Endothelial cell of umbilical vein (primary cell): ENCODE data around the gene LITAFD. TPM values are rescaled to one million over a fixed set of nuclear protein-coding genes. Genes with fewer than 3 reads are reported as not detected.

ENCODE experiments used
- Bru-seq: library from RNA; stranded (reverse); fragments of 400-500 nt; gene quantifications from one replicate; lab custom pipeline; 2021; lab: Mats Ljungman, UMichigan
- BruChase-seq, 2 experiments: library from RNA; stranded (reverse); fragments of 400-500 nt; gene quantifications; one replicate each; lab custom pipeline; 2021; lab: Mats Ljungman, UMichigan
- BruUV-seq: library from RNA; stranded (reverse); fragments of 400-500 nt; replicated peaks from 2 replicates; lab custom pipeline; 2021; lab: Mats Ljungman, UMichigan
- CTCF ChIA-PET: fragments of 300-600, 350-600 bp; sonication (Branson Sonifier 250); formaldehyde crosslinking; loops from one replicate; lab custom pipeline; 2021; ENCODE audit warnings: antibody characterized with exemption, inconsistent platforms; lab: Charles Lee
- POLR2A ChIA-PET: fragments of 300-600, 350-600 bp; sonication (Branson Sonifier 250); formaldehyde crosslinking; loops from one replicate; lab custom pipeline; 2021; ENCODE audit warnings: antibody characterized with exemption, inconsistent platforms; lab: Charles Lee
- DNase-seq: peaks from one replicate; pipeline ENCODE4 v3.0.0-alpha.2; 2011; ENCODE audit warnings: low read depth, low spot score
- FAIRE-seq: peaks from 2 replicates; lab custom pipeline; 2011; peaks lifted over from hg19 to GRCh38; lab: Jason Lieb, UNC
- H2AFZ ChIP-seq: 2 replicates; pipeline ENCODE4 v1.6.0; 2012; ENCODE audit warnings: low read depth, low read length, control low read depth, inconsistent platforms
- H3K27ac ChIP-seq: 2 replicates; pipeline ENCODE4 v1.5.1; 2011; ENCODE audit warnings: low read depth, mild to moderate bottlenecking, control low read depth, low read length, moderate library complexity; ENCODE audit not compliant: insufficient read depth
- H3K27me3 ChIP-seq, 2 experiments: 2 replicates each; pipeline versions ENCODE4 v1.6.0 to v1.6.1; 2011; ENCODE audit warnings: low read length in 2 of 2, mixed read lengths in 1 of 2; ENCODE audit not compliant: control insufficient read depth in 2 of 2, insufficient read depth in 2 of 2
- H3K36me3 ChIP-seq, 2 experiments: 2 replicates in 1 of 2; 3 replicates in 1 of 2; pipeline ENCODE4 v1.5.1; 2011; ENCODE audit warnings: low read length in 2 of 2, mild to moderate bottlenecking in 1 of 2, moderate library complexity in 1 of 2; ENCODE audit not compliant: control insufficient read depth in 2 of 2, insufficient read depth in 2 of 2; ENCODE audit errors: extremely low read depth in 1 of 2
- H3K4me1 ChIP-seq: 3 replicates; pipeline ENCODE4 v1.5.1; 2011; ENCODE audit warnings: mild to moderate bottlenecking, low read length; ENCODE audit not compliant: control insufficient read depth, insufficient read depth; ENCODE audit errors: extremely low read depth
- H3K4me2 ChIP-seq: 2 replicates; pipeline ENCODE4 v1.6.1; 2011; ENCODE audit warnings: low read length, control low read depth, mixed read lengths; ENCODE audit not compliant: insufficient read depth
- H3K4me3 ChIP-seq, 3 experiments: fragments of 200-600 bp in 1 of 3; sonication (generic), shearing (Covaris generic) in 1 of 3; replicated peaks in 1 of 3; 2 replicates each; pipeline ENCODE4 v1.5.1; 2011 to 2016; ENCODE audit warnings: control low read depth in 3 of 3, low read length in 3 of 3, mild to moderate bottlenecking in 2 of 3, inconsistent platforms in 1 of 3, low read depth in 1 of 3, moderate library complexity in 1 of 3; ENCODE audit not compliant: insufficient read depth in 1 of 3
- H3K79me2 ChIP-seq: 2 replicates; pipeline ENCODE4 v1.6.0; 2012; ENCODE audit warnings: low read length, inconsistent platforms; ENCODE audit not compliant: control insufficient read depth, insufficient read depth
- H3K9ac ChIP-seq: replicated peaks from 2 replicates; pipeline ENCODE3; 2011; ENCODE audit warnings: low read length, control low read depth; ENCODE audit not compliant: insufficient read depth; ENCODE audit errors: extremely low read depth
- H3K9me1 ChIP-seq: replicated peaks from 3 replicates; pipeline ENCODE4 v1.6.0; 2011; ENCODE audit warnings: mild to moderate bottlenecking, low read length; ENCODE audit not compliant: control insufficient read depth, insufficient read depth; ENCODE audit errors: extremely low read depth
- H3K9me3 ChIP-seq: replicated peaks from 2 replicates; pipeline ENCODE4 v1.5.1; 2012; ENCODE audit warnings: low read length, inconsistent platforms; ENCODE audit not compliant: control insufficient read depth, insufficient read depth
- H4K20me1 ChIP-seq: replicated peaks from 2 replicates; pipeline ENCODE3; 2011; ENCODE audit warnings: mild to moderate bottlenecking, low read length; ENCODE audit not compliant: control insufficient read depth, insufficient read depth; ENCODE audit errors: extremely low read depth
- CTCF ChIP-seq, 2 donors: IDR thresholded peaks; 1 replicate in 1 of 2; 2 replicates in 1 of 2; pipeline ENCODE4 v1.5.1; 2011; ENCODE audit warnings: low read length in 2 of 2, mild to moderate bottlenecking in 2 of 2, moderate library complexity in 2 of 2, control low read depth in 1 of 2, inconsistent platforms in 1 of 2, low read depth in 1 of 2; ENCODE audit not compliant: insufficient read depth in 1 of 2; ENCODE audit errors: extremely low read depth in 1 of 2
- EZH2 ChIP-seq: IDR thresholded peaks from 2 replicates; pipeline ENCODE4 v1.6.1; 2012; ENCODE audit warnings: borderline replicate concordance, low read depth, mild to moderate bottlenecking, moderate library complexity, low read length, inconsistent platforms; ENCODE audit not compliant: severe bottlenecking
- FOS ChIP-seq: IDR thresholded peaks from 2 replicates; pipeline ENCODE4 v1.6.1; 2011; ENCODE audit warnings: mild to moderate bottlenecking, low read length, moderate library complexity, borderline replicate concordance; ENCODE audit not compliant: insufficient read depth
- GATA2 ChIP-seq: IDR thresholded peaks from 2 replicates; pipeline ENCODE4 v1.7.0; 2011; ENCODE audit warnings: low read depth, mild to moderate bottlenecking, moderate library complexity, mixed read lengths, low read length; ENCODE audit not compliant: insufficient read length, insufficient read depth
- JUN ChIP-seq: IDR thresholded peaks from 2 replicates; pipeline ENCODE4 v1.6.1; 2011; ENCODE audit warnings: borderline replicate concordance, low read depth; ENCODE audit not compliant: insufficient read length, insufficient read depth
- MAX ChIP-seq: IDR thresholded peaks from 2 replicates; pipeline ENCODE4 v1.6.1; 2011; ENCODE audit not compliant: insufficient read depth, insufficient read length
- MYC ChIP-seq: IDR thresholded peaks from one replicate; pipeline ENCODE4 v1.6.1; 2011; ENCODE audit warnings: mild to moderate bottlenecking, low read depth, low read length
- POLR2A ChIP-seq: IDR thresholded peaks from 2 replicates; pipeline ENCODE4 v1.6.1; 2012; ENCODE audit warnings: low read depth, mild to moderate bottlenecking, control low read depth, low read length
- POLR2AphosphoS5 ChIP-seq: IDR thresholded peaks from 2 replicates; pipeline ENCODE4 v1.6.1; 2012; ENCODE audit warnings: low read depth, mild to moderate bottlenecking, control low read depth, low read length, moderate library complexity; ENCODE audit not compliant: insufficient read depth
- dilution Hi-C: fragments of 300-500 bp; cut with MboI; formaldehyde crosslinking; loops from one replicate; pipeline ENCODE4 v1.15.0; 2019; ENCODE audit warnings: low sequenced_read_pairs; ENCODE audit not compliant: extremely low pct_ligation_motif_present
- intact Hi-C: fragments of 100-400 bp; cut with micrococcal nuclease; formaldehyde crosslinking; loops from one replicate; pipeline ENCODE4 v1.10.0; 2022
- long read RNA-seq: library from polyadenylated mRNA; stranded (forward); transcript quantifications from one replicate; pipeline ENCODE4 v2.0.0, GENCODE V29; 2021
- polyA minus RNA-seq, 3 experiments: library from RNA; depleted of rRNA, polyadenylated mRNA; stranded (reverse); fragments of >200 nt; gene quantifications; 1 replicate in 1 of 3; 2 replicates in 2 of 3; pipeline ENCODE4 v1.2.3, GENCODE V29; 2011
- polyA plus RNA-seq, 4 experiments: library from polyadenylated mRNA; depleted of rRNA in 3 of 4; stranded (reverse) in 3 of 4; unstranded in 1 of 4; fragments of >200 nt; gene quantifications; 2 replicates each; pipeline versions ENCODE4 v1.2.1 to v1.2.3, GENCODE V29; 2011 to 2012; ENCODE audit warnings: missing spikeins in 1 of 4
- total RNA-seq: library from RNA; stranded (reverse); gene quantifications from 2 replicates; pipeline ENCODE4 v1.2.3, GENCODE V29; 2021

LITAFD gene
- total RNA-seq = not detected in 2 replicates
- polyA plus RNA-seq = not detected in 2 replicates
- not detected in 2 replicates for polyA plus RNA-seq (2011; cell fraction: cytosol; rRNA removed)
- not detected in 2 replicates for polyA plus RNA-seq (2011; cell fraction: nucleus; rRNA removed)
- polyA plus RNA-seq (2012) = not detected in 2 replicates
- not detected in 2 replicates for polyA minus RNA-seq
- not detected for polyA minus RNA-seq (2011; cell fraction: cytosol; rRNA and poly(A)+ RNA removed)
- not detected in 2 replicates for polyA minus RNA-seq (2011; cell fraction: nucleus; rRNA and poly(A)+ RNA removed)
- not detected for Bru-seq, nascent RNA
- not detected for BruChase-seq, experiment 1, labeled RNA remaining after a 6-hour chase
- not detected for BruChase-seq, experiment 2, labeled RNA remaining after a 2-hour chase
- long read RNA-seq = 0 reads

GRCh38 chr16:8882041-8882617 lies at the start of gene LITAFD:
Gene LITAFD (plus strand): TSS chr16:8882351. CDS start chr16:8884356, 2,005 bp downstream.
- Histone ChIP-seq H3K36me3 (no peaks in the 10 kb centered on the region), H3K9me1 (no peaks in the 10 kb centered on the region), H4K20me1 (no peaks in the 10 kb centered on the region), H3K4me1 (peaks cover 12% of the 10 kb centered on the region), H3K9me3 (no peaks in the 10 kb centered on the region), H3K27ac (no peak within 1 kb of the TSS), H3K79me2 (no peaks in the 10 kb centered on the region), H3K4me3 (no peak within 1 kb of the TSS), H3K27me3 (peaks cover 0 to 2% of the 10 kb centered on the region in 2 experiments), H3K4me2 (no peak within 1 kb of the TSS), H3K9ac (no peak within 1 kb of the TSS), H2AFZ (no peak within 1 kb of the TSS)
- no TSS peak for BruUV-seq
- DNase-seq (no peak), FAIRE-seq (no peak)
- ChIA-PET CTCF (interaction anchor here (0.9 to 6.8 kb wide), 9 partner anchors 8 to 228 kb away, joined by 4 to 92 read pairs (median 18); partner anchors contain the start of gene CARHSP1), POLR2A (no interaction called here)
- intact Hi-C loops (loop anchor here (1.0 kb wide), 1 partner anchor 315 kb away; no protein-coding TSS in a partner anchor), dilution Hi-C loops (no loop called here)
- TF ChIP-seq POLR2AphosphoS5 (no peak), FOS (no peak), JUN (no peak), MAX (no peak), EZH2 (no peak), CTCF (IDR thresholded peaks at IDR 0.05; ENCODE audit: extremely low read depth in 1 of 2, insufficient read depth in 1 of 2, low read depth in 1 of 2, low read length in 2 of 2) (no peak), MYC (no peak), GATA2 (no peak), POLR2A (no peak)
